ENCODE measurements around the gene EHD4.

The EHD4 gene

GRCh38 chr15:41966920-41967465, 5.4 kb downstream of the EHD4 start:
- DNase-seq (no peak), ATAC-seq (ENCODE audit: insufficient read depth, low read depth) (no peak)
- peaks cover 12% of the 10 kb centered on the region for H3K4me1 ChIP-seq (ENCODE audit: insufficient read depth, low read length)
- H3K36me3 ChIP-seq (ENCODE audit: insufficient read depth, low read length) = no peaks in the 10 kb centered on the region
- H3K9me3 ChIP-seq (ENCODE audit: insufficient read depth, low read length, severe bottlenecking) = no peaks in the 10 kb centered on the region
- no peak overlapping the region for H3K9ac ChIP-seq (ENCODE audit: low read depth, low read length)
- no peaks in the 10 kb centered on the region for H4K20me1 ChIP-seq (ENCODE audit: insufficient read depth, low read length)
- TF ChIP-seq EZH2 (IDR thresholded peaks at IDR 0.05; ENCODE audit: borderline replicate concordance, low read depth, low read length, severe bottlenecking) (no peak), CTCF (IDR thresholded peaks at IDR 0.05; ENCODE audit: borderline replicate concordance, extremely low read depth, low read length, poor library complexity, severe bottlenecking) (no peak)
- H3K4me3 ChIP-seq (ENCODE audit: low read depth in 1 of 2, low read length in 2 of 2) = no peak overlapping the region
- H3K4me2 ChIP-seq (ENCODE audit: insufficient read depth, low read length) = no peak overlapping the region
- no peak overlapping the region for H2AFZ ChIP-seq (ENCODE audit: low read depth, low read length)
- H3K27ac ChIP-seq (ENCODE audit: low read length) = no peak overlapping the region
- H3K79me2 ChIP-seq (ENCODE audit: insufficient read depth, low read length) = no peaks in the 10 kb centered on the region
- H3K27me3 ChIP-seq (ENCODE audit: insufficient read depth, low read length, poor library complexity) = peaks cover 12% of the 10 kb centered on the region

GRCh38 chr15:41966414-41966812, 5.9 kb downstream of the EHD4 start:
- DNase-seq (no peak), ATAC-seq (ENCODE audit: insufficient read depth, low read depth) (no peak)
- no peaks in the 10 kb centered on the region for H3K9me3 ChIP-seq (ENCODE audit: insufficient read depth, low read length, severe bottlenecking)
- peaks cover 7% of the 10 kb centered on the region for H3K4me1 ChIP-seq (ENCODE audit: insufficient read depth, low read length)
- no peak overlapping the region for H3K27ac ChIP-seq (ENCODE audit: low read length)
- H3K27me3 ChIP-seq (ENCODE audit: insufficient read depth, low read length, poor library complexity) = peaks cover 7% of the 10 kb centered on the region
- no peak overlapping the region for H3K4me2 ChIP-seq (ENCODE audit: insufficient read depth, low read length)
- no peaks in the 10 kb centered on the region for H3K36me3 ChIP-seq (ENCODE audit: insufficient read depth, low read length)
- no peak overlapping the region for H2AFZ ChIP-seq (ENCODE audit: low read depth, low read length)
- H3K4me3 ChIP-seq (ENCODE audit: low read depth in 1 of 2, low read length in 2 of 2) = no peak overlapping the region
- H3K9ac ChIP-seq (ENCODE audit: low read depth, low read length) = no peak overlapping the region
- no peak for TF ChIP-seq EZH2 (IDR thresholded peaks at IDR 0.05; ENCODE audit: borderline replicate concordance, low read depth, low read length, severe bottlenecking)
- TF ChIP-seq CTCF (IDR thresholded peaks at IDR 0.05; ENCODE audit: borderline replicate concordance, extremely low read depth, low read length, poor library complexity, severe bottlenecking) = no peak
- H3K79me2 ChIP-seq (ENCODE audit: insufficient read depth, low read length) = no peaks in the 10 kb centered on the region
- no peaks in the 10 kb centered on the region for H4K20me1 ChIP-seq (ENCODE audit: insufficient read depth, low read length)

- ATAC-seq (ENCODE audit: insufficient read depth, low read depth) (no peak), DNase-seq (no peak)
- Histone ChIP-seq H3K36me3 (ENCODE audit: insufficient read depth, low read length) (no peaks in the 10 kb centered on the region), H3K27me3 (ENCODE audit: insufficient read depth, low read length, poor library complexity) (peaks cover under 1% of the 10 kb centered on the region), H3K4me1 (ENCODE audit: insufficient read depth, low read length) (0 out of 2 replicates have a peak, but pooled peaks cover under 1% of the 10 kb centered on the region), H3K9me3 (ENCODE audit: insufficient read depth, low read length, severe bottlenecking) (no peaks in the 10 kb centered on the region), H4K20me1 (ENCODE audit: insufficient read depth, low read length) (no peaks in the 10 kb centered on the region), H3K9ac (ENCODE audit: low read depth, low read length) (no peak overlapping the region), H3K27ac (ENCODE audit: low read length) (no peak overlapping the region), H2AFZ (ENCODE audit: low read depth, low read length) (no peak overlapping the region), H3K4me2 (ENCODE audit: insufficient read depth, low read length) (no peak overlapping the region), H3K79me2 (ENCODE audit: insufficient read depth, low read length) (no peaks in the 10 kb centered on the region), H3K4me3 (ENCODE audit: low read depth in 1 of 2, low read length in 2 of 2) (no peak overlapping the region)
- TF ChIP-seq CTCF (IDR thresholded peaks at IDR 0.05; ENCODE audit: borderline replicate concordance, extremely low read depth, low read length, poor library complexity, severe bottlenecking) (no peak), EZH2 (IDR thresholded peaks at IDR 0.05; ENCODE audit: borderline replicate concordance, low read depth, low read length, severe bottlenecking) (no peak)
Observed at GRCh38 chr15:41965441-41966413, 6.6 kb downstream of the EHD4 start.

All from DND-41 (cell line).